DMS53 (cell line): ENCODE data around the gene PALLD.

Experiments
- DNase-seq: peaks from one replicate; lab custom pipeline; 2025; lab: John Stamatoyannopoulos, UW

The PALLD gene

DNA sequence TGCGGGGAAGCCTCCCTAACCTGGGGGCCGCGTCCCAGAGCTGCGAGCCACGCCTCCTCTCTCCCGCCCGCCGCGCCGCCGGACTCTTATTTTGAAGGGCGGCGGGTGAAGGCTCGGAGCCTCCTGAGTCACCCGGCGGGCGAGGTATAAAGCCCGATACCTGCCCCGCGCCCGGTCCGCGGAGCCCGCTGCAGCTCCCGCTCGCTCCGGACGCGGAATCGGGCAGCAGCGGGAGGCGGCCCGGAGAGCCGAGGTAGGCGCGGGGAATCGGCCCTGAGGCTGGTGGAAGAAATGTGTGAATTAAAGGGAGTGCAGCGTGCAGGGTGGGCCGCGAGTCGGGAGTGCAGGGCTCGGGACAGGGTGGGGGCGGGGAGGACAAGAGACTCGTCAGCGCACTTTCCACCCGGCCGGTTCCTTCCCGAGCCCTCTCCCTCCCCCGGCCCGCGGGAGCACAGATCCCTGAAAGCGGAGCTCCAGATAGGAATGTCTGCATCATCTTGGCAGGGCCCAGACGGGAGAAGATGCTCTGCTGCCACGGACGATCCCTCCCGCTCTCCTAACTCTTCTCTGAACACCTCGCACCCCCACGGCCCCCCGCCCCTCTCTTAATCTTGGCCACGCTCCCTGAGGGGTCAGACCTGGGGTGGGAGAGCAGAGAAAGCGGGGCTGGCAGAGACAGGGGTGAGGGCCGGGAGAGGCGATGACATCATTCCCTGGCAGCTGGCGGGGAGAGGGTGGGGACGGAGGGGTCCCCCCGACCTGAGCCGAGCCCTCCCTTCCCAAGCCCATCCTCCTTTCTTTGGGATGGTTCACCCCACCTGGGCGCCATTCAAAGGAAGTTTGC, 335.3 kb downstream of the PALLD start:
- DNase-seq = peak; percentile 88

DNA sequence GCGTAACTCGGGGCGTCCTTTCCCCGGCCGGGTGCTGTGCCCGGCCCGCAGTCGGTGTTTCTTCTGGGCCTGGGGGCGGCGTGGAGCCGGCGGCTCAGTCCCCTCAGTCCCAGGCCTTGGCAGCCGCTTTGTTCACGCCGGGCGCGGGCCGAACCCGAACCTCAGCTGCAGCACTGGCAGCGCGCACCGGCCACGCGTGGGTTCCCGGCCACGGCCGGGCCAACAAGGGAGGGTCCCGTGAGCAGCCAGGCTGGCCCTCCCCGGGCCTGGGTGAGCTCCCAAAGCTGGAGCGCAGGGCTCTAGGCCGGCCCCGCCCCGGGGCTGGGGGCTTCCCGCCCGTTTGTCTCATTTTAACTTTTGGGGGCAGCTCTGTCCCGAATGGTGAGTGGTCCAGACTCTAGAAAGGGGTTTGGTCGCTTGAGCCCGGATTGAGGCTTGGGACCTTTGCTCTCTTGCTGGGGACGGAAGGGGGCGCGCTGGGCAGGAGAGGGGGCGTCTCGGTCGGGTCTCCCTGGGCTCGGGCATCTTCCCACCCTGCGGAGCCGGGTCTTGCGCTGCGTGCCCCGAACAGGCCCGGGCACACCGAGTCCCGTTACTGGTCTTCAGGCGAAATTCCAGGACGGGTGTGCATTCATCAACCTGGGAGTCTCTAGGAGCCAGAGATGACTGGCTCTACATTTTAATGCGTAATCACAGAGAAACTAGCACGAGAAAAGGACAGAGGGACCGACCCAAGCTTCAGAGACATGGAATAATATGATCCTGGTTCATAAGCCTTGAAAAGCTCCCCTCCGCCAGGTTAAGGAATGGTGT, 336.1 kb downstream of the PALLD start:
- DNase-seq = no peak

- DNase-seq = no peak
These were observed 337.0 kb downstream of the PALLD start for GRCh38 chr4:168833881-168834280.

DNA sequence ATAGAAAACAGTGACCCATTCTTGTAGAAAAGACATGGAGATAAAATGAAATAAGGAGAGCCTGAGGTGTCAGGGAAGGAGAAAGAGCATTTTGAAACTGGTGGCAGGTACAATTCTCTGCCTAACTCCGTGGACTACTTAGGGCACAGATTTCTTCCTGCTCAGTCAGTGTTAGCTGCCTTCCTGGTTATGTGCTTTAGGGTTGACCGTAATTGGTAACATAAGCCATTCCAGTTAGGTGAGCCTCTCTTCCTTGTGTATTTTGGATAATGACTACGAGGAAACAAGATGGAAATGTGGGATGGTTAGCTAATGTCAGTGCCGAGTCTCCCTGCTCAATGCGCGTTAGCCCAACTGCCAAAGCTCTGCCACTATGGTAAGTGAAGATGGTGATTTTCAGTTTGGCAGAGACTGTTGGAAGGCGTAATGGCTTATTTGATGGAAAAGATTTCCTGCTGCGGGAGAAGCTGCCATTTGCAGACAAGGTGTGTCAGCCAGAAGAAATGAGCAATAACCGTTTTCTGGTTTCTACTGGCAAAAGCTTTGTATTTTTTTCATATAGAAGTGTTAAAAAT, 339.1 kb downstream of the PALLD start:
- DNase-seq = peak; percentile 5

DNA sequence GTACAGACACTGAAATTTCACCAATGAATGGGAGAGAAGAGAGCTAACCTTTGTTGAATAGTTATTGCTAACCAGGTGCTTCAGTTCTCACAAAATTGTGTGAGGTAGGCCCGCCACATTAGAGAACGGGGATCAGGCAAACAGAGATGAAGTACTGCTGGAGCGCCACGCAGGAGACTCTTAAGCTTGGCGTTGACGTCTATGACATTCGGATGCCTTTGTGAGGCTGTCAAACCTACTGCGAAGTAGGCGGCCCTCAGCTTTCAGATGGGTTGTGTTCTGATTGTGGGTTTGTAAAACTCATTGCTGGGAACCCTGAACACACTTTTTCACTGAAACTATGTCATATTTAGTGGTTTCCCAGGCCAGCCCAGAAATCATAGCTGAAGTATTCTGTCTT, 339.6 kb downstream of the PALLD start:
- DNase-seq = no peak

DNA sequence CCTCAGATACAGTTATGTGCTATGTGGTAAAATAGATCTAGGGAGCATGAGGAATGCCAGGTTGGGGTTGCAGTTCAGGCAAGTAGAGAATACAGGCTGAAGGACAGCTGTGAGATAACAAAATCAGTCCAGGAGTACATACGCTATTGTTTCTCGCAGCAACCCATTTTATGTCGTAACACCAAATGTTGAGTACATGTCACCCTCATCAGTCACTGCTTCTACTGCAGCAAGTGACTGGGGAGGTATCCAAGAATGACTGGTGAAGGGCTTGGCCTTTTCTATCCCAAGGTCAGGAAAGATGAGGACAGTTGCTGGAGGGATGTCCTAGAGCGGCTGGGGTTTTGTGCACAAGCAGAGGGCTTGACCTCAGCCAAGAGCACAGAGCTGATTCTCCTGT, 341.1 kb downstream of the PALLD start:
- DNase-seq = no peak

DNA sequence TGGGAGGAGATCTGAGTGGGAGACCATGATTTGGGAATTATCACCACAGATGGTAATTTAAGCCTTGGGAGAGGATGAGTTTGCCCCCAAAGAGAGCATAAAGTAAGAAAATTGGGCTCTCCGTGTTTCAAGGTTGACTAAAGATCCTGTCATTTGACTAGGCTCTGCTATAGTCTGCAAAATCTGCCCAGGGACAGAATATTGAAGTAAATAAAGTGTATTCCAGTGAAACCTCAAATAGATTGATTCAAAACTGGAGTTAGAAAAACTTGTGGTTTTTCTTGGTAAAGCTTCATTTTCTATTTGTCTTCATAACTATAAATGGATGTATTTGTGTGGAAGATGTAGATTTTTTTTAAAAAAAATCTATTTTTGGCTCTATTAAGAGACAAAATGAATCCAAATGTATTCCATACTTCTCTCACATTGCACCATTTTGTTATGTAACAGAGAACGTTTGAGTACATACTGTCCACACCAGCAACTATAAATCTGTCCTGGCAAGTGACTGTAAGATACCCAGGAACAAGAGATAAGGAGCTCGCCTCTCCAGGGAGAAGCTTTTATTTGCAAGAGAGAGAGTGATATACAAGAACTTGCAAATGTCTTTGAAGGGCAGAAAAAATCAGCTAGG, 343.0 kb downstream of the PALLD start:
- no peak for DNase-seq

DNA sequence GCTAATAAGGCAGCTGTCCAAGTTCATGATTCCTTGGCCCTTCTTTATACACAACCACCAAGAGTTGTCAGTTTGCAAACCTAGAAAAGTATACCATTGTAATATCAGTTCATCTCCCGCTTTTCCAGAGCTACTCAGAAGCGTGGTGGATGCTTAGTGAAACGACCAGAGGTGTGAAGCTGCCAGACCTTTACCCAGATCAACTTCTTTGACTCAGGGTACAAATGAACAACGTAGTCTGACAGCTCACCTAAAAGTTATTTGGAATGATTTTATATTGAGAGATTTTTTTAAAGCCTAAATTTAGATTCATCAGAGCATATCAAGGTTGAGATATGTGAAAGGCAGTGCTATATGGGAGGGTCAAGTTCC, 343.5 kb downstream of the PALLD start:
- no peak for DNase-seq

GRCh38 chr4:168841000-168841671, 344.3 kb downstream of the PALLD start:
- DNase-seq = peak; percentile 5

DNA sequence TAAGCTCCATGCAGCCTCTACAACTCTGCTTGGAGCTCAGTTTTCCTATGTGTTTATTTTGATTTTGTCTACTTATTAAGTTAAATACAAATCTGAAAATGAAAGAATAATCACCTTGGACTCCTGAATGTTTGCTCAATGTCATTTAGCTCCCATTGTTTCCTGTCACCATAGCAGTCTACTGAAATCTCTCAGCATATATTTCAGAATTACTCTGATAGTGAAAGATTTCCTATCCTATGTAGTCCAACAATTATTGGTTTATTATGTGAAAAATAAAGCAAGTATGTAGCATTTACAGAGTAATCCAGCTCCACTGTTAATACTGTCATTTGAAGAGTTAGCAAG, 344.8 kb downstream of the PALLD start:
- DNase-seq = no peak

DNA sequence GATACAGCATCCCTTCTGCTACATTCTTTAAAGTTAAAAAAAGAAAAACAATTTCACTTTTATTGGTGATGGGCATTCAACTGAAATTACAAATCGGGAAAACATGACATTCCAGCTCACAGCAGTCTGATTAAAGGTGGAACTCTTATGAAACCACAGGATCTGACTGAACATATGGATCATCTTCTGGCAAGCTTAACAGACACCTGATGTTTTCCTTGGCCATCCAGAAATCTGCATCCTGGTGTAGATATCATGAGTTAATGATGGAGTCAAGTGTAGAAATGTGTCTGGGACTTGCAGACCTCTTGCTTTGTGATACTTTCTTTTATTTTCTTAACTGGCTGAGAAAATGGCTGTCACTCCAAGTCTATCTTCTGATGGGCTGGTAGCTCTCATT, 345.3 kb downstream of the PALLD start:
- DNase-seq = no peak

- no peak for DNase-seq
These were observed 346.8 kb downstream of the PALLD start for GRCh38 chr4:168843635-168844034.

GRCh38 chr4:168844353-168845049, 347.6 kb downstream of the PALLD start:
- no peak for DNase-seq

DNA sequence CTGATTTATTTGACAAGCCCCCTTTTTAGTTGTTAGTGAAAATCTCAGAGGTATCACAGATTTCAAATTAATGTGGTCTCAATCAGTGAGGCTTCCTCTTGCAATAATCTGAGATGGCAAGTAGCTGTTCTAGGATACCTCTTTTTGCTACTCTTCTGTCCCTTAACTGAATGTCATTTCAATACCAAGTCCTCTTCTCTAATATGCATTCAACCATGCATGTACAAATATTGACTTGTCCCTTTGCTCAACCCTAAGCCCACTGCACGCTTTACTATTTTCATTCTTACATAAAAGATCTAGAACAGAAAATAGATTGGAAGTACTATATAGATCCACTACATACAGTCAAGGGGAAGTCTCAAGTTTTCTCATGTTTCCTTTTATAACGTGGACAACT, 349.0 kb downstream of the PALLD start:
- DNase-seq = peak; percentile 70

- peak; percentile 35 for DNase-seq
These were observed 349.6 kb downstream of the PALLD start for GRCh38 chr4:168846414-168846813.

DNA sequence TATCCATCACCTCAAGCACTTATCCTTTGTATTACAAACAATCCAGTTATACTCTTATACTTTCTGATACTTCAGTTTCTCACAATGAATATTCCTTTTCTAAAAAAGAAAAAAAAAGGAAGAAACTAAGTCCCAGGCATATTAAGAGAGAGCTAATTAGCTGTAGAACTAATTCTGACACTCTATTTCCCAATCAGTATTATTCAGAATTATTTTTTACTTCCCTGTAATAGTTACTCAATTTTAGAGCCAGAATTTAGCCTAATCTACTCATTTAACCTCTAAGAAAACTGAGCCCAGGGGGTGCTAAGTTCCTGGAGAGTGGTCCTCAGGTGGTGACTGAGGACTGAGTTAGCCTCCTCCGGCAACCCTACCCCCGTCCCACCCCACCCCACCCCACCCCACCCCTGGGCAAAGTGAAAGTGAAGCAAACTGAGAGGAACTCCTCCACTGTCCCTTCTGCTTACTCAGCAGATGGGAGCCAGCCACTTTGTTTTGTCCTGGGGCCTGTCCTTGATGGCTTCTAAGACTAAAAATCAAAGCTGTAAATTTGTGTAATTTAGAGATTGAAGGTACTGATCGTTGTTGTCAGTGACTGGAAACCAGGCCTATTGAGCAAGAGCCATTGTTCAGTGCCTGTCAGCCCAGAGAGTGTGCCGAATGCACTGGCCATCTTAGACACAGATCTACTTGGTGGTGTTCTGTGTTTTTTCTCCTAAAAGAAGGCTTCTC, 351.1 kb downstream of the PALLD start:
- no peak for DNase-seq

DNA sequence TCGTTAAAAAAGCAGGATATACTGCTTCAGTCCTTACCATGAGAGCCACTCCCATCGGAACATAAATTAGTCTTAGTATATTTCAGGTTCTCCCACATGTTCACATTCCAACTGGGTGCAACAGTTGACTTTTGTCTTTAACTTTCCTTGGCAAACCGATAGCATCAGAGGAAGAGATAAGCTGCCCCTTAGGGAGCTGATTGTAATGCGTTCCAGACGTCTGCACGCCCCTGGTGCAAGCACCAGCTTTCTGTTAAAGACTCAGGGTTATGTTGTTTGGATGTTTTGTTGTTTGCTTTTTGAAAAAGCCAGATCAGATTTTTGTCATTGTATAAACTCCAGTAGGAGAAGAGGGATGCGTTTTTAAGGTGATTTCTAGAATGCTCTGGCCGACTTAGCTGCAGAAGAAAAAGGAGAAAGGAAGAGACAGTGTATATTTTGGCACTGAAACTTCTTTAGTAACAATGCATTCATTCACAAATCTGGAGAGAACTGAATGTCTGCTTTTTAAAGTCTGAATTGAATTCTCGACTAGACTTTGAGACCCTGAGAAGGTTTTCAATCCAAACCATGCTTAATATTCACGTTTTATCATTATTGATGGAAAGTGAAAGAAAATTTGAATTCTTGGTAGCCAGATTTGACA, 352.3 kb downstream of the PALLD start:
- no peak for DNase-seq

DNA sequence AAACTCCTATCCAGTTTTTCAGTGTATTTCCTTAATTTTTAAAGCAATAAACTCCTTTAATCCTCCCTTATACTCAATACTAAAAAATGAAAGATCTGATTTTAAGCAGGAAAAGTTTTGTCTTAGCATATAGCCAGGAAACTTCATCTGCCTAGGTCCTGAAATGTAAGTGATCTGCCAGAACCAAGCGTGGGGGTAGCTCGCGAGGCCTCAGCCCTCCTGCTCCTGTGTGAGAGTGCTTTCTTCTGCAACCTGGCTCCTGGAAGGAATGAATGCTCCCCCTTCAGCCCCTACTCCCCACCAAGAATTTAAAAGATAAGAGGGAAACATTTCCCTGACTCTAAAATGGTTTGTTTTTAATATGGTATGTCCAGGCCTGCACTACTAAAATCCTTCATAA, 353.1 kb downstream of the PALLD start:
- DNase-seq = no peak

- DNase-seq = no peak
These were observed 355.5 kb downstream of the PALLD start for GRCh38 chr4:168852387-168852786.
